Muscle layer of colon (tissue), 2 donors: Measurements from ENCODE around the gene TRPV4.

ENCODE experiments used
- H3K27ac ChIP-seq: one replicate; pipeline ENCODE4 v1.7.0; 2013; ENCODE audit warnings: low read depth, mild to moderate bottlenecking, low read length, moderate library complexity
- H3K27me3 ChIP-seq, 2 donors: one replicate each; pipeline ENCODE4 v1.7.0; 2013; ENCODE audit warnings: low read length in 2 of 2, mild to moderate bottlenecking in 2 of 2; ENCODE audit not compliant: insufficient read depth in 2 of 2, control insufficient read depth in 1 of 2
- H3K36me3 ChIP-seq: one replicate; pipeline ENCODE4 v1.7.0; 2013; ENCODE audit warnings: mild to moderate bottlenecking, low read length; ENCODE audit not compliant: insufficient read depth
- H3K4me1 ChIP-seq: one replicate; pipeline ENCODE4 v1.7.0; 2013; ENCODE audit warnings: mild to moderate bottlenecking, low read length; ENCODE audit not compliant: insufficient read depth
- H3K4me3 ChIP-seq, 2 donors: one replicate each; pipeline ENCODE4 v1.7.0; 2013; ENCODE audit warnings: low read length in 2 of 2, low read depth in 1 of 2, mild to moderate bottlenecking in 1 of 2, moderate library complexity in 1 of 2
- H3K9ac ChIP-seq: one replicate; pipeline ENCODE4 v1.7.0; 2013; ENCODE audit warnings: low read length
- H3K9me3 ChIP-seq: one replicate; pipeline ENCODE4 v1.7.0; 2013; ENCODE audit warnings: mild to moderate bottlenecking, low read length
- donor health status: abdominal sarcoma.
- donor health status: Adenocarcinoma of cecum.

TRPV4 gene

DNA sequence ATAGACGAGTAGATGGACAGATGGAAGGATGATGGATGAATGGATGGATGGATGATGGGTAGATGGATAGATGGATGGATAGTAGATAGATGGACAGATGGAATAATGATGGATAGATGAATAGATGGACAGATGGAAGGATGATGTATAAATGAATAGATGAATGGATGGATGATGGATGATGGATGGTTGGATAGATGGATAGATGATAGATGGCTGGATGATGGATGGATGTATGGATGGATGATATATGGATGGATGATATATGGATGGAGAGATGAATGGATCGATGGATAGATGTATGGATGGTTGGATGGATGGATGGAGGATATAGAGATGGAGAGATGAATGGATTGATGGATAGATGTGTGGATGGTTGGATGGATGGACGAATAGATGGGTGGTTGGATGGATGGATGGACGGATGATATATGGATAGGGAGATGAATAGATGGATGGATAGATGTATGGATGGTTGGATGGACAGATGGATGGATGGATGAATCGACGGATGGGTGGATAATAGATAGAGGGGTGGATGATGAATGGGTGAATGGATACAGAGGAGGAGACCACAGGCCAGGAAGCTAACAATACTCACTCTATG, 19.3 kb downstream of the TRPV4 start:
- Histone ChIP-seq H3K9me3 (no peaks in the 10 kb centered on the region), H3K27ac (no peak overlapping the region), H3K4me1 (no peaks in the 10 kb centered on the region), H3K27me3 (no peaks in the 10 kb centered on the region), H3K9ac (no peak overlapping the region), H3K36me3 (no peaks in the 10 kb centered on the region), H3K4me3 (no peak overlapping the region)

DNA sequence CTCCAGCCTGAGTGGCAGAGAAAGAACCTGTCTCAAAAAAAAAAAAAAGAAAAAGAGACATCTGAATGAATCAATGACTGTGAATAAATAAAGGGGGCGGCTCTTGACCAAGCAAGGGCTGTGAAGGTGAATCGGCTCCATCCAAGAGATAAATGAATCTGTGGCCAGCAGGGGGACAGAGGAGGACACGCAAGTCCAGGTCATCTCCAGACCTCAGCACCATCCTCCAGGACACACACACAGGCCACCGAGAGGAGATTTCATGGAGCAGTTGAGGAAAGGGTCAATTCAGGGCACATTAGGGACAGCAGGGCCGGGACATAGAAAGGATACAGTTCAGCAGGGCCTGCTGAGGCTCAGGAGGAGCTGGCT, 21.6 kb downstream of the TRPV4 start:
- Histone ChIP-seq H3K4me3 (no peak overlapping the region), H3K9me3 (no peaks in the 10 kb centered on the region), H3K27me3 (no peaks in the 10 kb centered on the region), H3K4me1 (no peaks in the 10 kb centered on the region), H3K9ac (no peak overlapping the region), H3K36me3 (no peaks in the 10 kb centered on the region), H3K27ac (no peak overlapping the region)

DNA sequence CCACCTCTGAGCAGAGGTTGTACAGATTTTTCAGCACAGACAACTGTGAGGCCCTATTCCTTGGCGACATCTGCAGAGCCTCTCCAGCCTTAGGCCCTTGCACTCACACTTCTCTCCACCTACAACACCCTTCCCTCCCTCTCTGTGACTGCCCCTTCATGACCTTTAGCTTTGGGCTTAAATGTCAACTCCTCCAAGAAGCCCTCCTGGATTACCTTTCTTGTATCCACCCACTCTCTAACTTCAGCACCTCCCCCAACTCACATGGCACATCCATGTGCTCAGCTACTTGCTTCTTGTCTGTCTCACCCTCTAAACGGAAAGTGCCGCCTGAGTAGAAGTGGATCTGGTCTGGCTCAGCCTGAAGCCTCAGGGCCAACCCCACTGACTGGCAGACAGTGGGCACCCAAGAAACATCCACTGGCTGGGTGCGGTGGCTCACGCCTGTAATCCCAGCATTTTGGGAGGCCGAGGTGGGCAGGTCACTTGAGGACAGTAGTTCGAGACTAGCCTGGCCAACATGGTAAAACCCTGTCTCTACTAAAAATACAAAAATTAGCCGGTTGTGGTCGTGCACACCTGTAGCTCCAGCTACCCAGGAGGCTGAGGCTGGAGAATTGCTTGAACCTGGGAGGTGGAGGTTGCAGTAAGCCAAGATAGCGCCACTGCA, 22.1 kb downstream of the TRPV4 start:
- no peaks in the 10 kb centered on the region for H3K27me3 ChIP-seq

DNA sequence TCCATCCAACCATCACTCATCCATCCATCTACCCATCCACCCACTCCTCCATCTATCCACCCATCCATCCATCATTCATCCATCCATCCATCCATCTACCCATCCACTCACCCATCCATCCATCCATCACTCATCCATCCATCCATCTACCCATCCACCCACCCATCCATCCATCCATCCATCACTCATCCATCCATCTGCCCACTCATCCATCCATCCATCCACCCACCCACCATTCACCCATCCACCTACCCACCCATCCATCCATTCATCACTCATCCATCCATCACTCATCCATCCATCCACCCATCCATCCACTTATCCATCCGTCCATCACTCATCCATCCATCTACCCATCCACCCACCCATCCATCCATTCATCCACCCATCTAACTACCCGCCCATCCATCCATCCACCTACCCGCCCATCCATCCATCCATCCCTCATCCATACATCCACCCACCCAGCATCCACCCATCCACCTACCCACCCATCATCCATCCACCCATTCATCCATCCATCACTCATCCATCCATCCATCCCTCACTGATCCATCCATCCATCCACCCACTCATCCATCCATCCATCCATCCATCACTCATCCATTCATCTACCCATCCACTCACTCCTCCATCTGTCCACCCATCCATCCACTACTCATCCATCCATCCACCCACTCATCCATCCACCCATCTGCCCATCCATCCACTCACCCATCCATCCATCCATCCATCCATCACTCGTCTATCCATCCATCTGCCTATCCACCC, 24.1 kb downstream of the TRPV4 start:
- Histone ChIP-seq H3K36me3 (no peaks in the 10 kb centered on the region), H3K9me3 (no peaks in the 10 kb centered on the region), H3K4me3 (no peak overlapping the region), H3K4me1 (no peaks in the 10 kb centered on the region), H3K9ac (no peak overlapping the region), H3K27ac (no peak overlapping the region), H3K27me3 (no peaks in the 10 kb centered on the region)

More for the DNA sequence above, 22.1 kb downstream of the TRPV4 start:
- H3K9ac ChIP-seq, result no peak overlapping the region
- H3K9me3 ChIP-seq, result no peaks in the 10 kb centered on the region
- no peaks in the 10 kb centered on the region for H3K4me1 ChIP-seq
- H3K36me3 ChIP-seq, result no peaks in the 10 kb centered on the region
- no peak overlapping the region for H3K27ac ChIP-seq
- H3K4me3 ChIP-seq, result no peak overlapping the region

DNA sequence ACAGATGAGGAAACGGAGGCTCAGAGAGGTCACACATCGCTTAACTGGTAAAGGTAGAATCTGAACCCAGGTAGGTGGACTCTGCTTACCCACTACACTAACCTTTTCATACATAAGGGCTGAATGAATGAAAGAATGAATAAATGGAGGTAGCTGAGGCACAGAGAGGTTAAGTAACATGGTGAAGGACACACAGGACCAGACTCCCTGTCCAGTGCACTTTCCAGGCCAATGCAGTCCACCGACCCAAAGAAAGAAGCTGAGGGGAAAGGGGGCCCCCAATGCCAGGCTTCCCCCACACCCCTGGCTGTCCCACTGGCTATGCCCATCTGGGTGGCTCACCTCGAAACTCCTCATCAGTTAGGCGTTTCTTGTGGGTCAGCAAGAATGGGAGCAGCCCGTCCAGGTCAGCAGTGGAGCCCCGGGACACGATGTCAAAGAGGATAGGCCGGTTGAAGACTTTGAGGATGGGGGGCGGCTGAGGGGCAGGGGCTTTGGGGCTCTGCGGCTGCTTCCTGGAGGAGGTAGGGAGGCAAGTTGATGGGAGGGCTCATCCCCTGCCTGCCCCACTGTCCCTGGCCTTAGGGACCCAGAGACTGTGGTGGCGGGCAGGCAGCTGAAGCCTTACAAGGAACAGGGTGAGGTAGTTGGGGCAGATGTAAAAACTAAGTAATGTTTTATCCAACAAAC, 25.1 kb downstream of the TRPV4 start:
- Histone ChIP-seq H3K9ac (no peak overlapping the region), H3K27ac (no peak overlapping the region), H3K36me3 (no peaks in the 10 kb centered on the region), H3K4me3 (no peak overlapping the region), H3K9me3 (no peaks in the 10 kb centered on the region), H3K4me1 (no peaks in the 10 kb centered on the region), H3K27me3 (no peaks in the 10 kb centered on the region)

DNA sequence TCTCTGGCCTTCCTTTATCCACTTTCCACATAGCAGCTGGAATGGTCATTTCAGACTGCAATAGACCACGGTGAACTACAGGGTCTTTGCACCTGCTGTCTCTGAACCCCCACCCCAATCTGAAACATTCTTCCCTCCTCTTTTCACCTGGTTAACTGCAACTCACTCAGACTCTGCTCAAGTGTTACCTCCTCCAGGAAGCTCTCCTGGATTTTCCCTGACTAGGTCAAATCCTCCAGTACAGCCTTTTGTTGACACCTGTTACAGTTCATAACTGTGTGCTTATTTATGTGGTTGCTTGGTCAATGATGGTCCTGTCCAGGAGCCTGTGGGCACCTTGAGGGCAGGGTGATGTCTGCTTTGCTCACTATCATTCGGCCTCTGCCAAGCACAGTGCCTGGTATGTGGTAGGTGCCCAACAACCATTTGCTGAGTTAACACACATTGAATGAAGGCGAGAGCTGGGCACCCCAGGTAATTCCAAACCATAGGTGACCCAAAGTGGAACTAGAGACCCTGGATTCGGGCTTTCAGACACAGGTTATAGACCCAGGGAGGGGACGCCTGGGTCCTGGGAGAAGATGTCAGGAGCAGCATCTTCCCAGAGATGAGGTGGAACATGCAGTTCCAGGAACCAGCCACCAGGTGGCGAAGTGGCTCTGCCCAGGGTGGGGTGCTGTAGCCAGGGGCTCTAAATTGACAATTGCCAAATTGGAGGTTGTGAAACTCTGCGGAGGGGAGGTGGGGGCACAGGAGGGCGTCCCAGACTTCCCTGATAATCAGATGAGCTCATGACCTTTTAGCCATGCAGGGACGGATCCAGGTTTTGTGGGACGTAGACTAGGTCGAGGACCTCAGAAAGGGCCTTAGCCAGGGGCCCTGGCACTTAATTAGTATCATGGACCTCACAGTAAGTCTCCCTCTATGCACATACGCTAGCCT, 28.1 kb downstream of the TRPV4 start:
- H3K36me3 ChIP-seq, result no peaks in the 10 kb centered on the region
- H3K27me3 ChIP-seq, result no peaks in the 10 kb centered on the region
- H3K9ac ChIP-seq, result no peak overlapping the region
- no peak overlapping the region for H3K4me3 ChIP-seq
- no peak overlapping the region for H3K27ac ChIP-seq
- H3K4me1 ChIP-seq, result no peaks in the 10 kb centered on the region
- no peaks in the 10 kb centered on the region for H3K9me3 ChIP-seq

DNA sequence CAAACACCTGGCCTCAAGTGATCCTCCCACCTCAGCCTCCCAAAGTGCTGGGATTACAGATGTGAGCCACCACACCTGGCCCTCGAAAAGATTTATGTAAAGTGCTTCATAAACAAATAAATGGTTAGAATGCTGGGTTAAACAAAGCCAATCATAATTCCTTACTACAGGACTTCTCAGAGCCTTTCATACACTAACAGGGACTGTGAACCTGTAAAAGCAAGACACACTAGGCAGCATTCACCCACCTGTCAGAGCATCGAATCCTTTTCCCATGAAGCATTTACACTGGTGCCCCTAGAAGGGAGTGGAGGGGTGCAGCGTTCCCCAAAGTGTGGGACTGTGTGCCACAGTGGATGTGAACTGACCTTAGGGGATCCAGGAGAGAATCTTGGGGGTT, 29.5 kb downstream of the TRPV4 start:
- Histone ChIP-seq H3K4me3 (no peak overlapping the region), H3K27ac (no peak overlapping the region), H3K27me3 (no peaks in the 10 kb centered on the region), H3K9me3 (no peaks in the 10 kb centered on the region), H3K4me1 (no peaks in the 10 kb centered on the region), H3K9ac (no peak overlapping the region), H3K36me3 (no peaks in the 10 kb centered on the region)

DNA sequence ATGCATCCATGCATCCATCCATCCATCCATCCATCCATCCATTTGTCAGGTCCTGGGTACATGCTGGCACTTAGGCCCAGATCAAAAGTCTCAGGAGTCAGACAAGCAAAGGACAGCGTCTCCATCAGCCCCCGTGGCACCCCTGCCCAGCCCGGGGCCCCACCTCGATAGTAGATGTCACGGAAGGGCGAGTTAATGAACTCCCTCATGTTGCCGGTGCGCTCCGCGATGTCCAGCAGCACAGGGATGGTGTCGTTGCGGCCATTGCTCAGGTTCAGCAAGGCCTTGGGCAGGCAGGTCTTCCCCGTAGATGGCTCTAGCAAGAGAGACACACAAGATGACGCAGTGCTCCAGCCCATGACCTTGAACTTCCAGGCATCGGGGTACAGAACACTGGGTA, 30.4 kb downstream of the TRPV4 start:
- Histone ChIP-seq H3K4me3 (no peak overlapping the region), H3K27me3 (no peaks in the 10 kb centered on the region), H3K36me3 (no peaks in the 10 kb centered on the region), H3K4me1 (no peaks in the 10 kb centered on the region), H3K9ac (no peak overlapping the region), H3K27ac (no peak overlapping the region), H3K9me3 (no peaks in the 10 kb centered on the region)

DNA sequence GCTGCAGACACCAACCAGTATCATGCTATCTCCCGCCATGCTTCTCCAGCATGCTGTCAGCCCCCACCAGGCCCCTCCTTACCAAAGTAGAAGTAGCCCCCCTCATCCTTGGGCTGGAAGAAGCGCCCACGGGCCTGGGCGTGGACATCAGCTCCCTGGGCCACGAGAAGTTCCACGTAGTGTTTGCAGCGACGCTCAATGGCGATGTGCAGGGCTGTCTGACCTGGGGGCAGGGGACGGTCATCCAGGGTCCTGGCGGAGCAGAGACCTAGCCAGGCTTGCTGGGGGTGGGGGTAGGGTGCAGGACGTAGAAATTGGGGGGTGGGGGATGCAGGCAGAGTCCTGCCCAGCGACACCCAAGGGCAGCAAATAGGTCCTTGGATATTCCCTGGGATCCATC, 32.7 kb downstream of the TRPV4 start:
- Histone ChIP-seq H3K9ac (no peak overlapping the region), H3K27me3 (no peaks in the 10 kb centered on the region), H3K36me3 (no peaks in the 10 kb centered on the region), H3K4me1 (no peaks in the 10 kb centered on the region), H3K4me3 (no peak overlapping the region), H3K27ac (no peak overlapping the region), H3K9me3 (no peaks in the 10 kb centered on the region)

DNA sequence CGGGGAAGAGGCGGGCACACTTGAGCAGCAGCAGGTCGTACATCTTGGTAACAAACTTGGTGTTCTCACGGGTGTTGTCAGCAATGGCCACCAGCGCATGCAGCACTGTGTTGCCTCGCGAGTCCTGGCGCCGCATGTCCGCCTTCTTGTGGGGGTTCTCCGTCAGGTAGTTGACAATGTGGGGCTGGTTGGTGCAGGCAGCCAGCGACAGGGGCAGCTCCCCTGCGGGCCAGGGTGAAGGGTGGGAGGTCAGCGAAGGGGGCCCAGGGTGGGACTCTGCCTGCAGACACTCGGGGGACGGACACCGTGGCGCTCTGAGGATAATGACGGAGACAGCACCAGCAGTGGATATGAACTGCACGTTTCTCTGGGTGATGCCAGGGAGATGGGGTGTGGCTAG, 34.5 kb downstream of the TRPV4 start:
- H3K27ac ChIP-seq, result no peak overlapping the region
- H3K9me3 ChIP-seq, result no peaks in the 10 kb centered on the region
- no peak overlapping the region for H3K9ac ChIP-seq

More for the DNA sequence above, 34.5 kb downstream of the TRPV4 start:
- H3K27me3 ChIP-seq, result no peaks in the 10 kb centered on the region
- H3K4me3 ChIP-seq, result no peak overlapping the region
- no peaks in the 10 kb centered on the region for H3K4me1 ChIP-seq
- H3K36me3 ChIP-seq, result no peaks in the 10 kb centered on the region
